GM21528 (cell line): Measurements from ENCODE around the gene RXRG.

Experiments
- ATAC-seq: cut with Tn5 transposase; IDR thresholded peaks from one replicate; pipeline ENCODE4 v1.9.1; 2021; ENCODE audit warnings: mild to moderate bottlenecking, moderate library complexity; ENCODE audit not compliant: unreplicated experiment, low FRiP score

Gene RXRG

DNA sequence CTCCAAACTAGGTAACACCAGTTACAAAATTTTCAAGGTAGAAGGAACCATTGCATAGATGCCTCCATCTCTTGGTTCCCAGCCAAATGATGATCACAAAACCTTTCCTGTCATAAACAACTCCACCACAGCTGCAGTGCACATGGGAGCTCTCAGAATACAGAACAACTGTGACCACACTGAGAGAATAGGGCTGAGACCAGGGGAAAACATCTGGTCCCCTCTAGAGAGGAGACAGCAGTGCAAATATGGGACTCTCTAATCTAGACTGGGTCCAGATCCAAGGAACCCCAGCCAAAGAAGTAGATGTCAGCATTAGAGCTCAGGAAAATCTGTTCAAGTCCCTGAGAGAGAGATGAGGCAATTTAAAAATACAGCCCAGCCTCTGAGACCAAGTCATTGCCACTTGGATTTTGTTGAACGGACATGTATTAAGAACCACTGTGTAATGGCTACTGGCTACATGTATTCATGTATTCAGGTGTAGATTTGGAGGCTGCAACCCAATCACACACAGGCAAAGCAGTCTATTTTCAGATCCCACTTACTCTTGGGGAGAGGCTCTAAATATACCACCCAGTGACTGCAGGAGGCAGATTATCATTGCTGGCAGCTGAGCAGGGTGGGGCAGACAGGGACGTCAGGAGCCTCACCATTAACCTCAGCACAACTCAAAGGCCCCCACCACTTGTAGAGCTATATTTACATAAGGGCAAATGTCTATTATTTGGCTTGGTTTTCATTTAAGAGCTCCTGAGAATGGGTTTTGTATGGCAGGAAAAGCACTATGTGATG is 7.6 kb upstream of the RXRG start:
- no peak for ATAC-seq

DNA sequence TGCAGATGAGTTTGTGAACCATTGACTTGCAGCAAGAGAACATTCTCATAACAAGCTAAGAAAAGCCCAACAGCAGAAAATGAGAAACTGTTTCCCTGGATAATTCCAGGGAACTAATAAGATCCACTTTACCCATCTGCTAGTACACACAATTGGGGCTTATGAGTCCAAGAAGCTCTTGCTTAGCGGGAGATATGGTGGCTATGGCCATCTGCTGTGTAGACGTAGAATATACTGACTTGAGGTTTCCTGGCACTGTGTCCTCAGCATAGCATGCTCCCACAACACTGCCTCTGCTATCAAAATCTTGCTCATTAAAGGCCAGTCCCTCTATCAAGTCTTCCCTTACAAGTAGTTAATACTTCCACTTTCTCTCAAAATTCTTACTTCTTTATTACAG is 6.8 kb upstream of the RXRG start:
- ATAC-seq: no peak

DNA sequence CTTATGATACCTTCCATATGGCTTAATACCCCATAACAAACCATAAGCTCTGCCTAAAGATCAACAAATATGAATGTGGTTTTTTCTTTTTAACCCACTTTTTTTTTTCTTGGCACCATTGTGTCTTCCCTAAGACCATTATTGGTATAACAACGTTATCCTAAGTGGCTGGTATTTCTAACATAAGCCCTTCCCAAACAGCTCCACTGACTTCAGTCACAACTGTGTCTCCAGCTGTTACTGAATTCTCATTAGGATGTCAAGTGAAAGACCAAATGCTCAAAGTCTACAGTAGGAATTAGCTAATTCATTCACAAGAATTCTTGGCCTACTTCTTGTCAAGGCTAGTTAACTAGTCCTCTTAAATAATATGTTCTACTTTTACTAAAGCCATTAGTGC is 4.2 kb upstream of the RXRG start:
- ATAC-seq: no peak

DNA sequence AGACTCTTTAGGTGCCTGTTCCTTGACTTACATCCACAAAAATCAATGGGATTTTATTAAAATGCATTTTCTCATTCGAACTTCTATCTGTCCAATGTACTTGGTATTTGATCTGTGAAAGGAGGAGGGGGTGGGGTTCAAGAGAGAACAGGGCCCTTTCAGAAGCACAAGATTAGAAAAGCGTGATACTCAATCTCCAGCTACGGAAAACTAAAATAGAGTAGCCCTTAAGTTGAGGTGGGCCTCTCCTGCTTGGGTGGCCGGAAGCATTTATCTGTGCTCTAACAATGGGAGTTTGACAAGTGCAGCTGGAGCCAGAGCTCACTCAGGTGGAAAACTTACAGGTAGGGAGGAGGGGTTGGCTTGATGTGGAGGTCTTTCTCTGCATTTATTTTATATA is 462 bp upstream of the RXRG start:
- no peak for ATAC-seq

DNA sequence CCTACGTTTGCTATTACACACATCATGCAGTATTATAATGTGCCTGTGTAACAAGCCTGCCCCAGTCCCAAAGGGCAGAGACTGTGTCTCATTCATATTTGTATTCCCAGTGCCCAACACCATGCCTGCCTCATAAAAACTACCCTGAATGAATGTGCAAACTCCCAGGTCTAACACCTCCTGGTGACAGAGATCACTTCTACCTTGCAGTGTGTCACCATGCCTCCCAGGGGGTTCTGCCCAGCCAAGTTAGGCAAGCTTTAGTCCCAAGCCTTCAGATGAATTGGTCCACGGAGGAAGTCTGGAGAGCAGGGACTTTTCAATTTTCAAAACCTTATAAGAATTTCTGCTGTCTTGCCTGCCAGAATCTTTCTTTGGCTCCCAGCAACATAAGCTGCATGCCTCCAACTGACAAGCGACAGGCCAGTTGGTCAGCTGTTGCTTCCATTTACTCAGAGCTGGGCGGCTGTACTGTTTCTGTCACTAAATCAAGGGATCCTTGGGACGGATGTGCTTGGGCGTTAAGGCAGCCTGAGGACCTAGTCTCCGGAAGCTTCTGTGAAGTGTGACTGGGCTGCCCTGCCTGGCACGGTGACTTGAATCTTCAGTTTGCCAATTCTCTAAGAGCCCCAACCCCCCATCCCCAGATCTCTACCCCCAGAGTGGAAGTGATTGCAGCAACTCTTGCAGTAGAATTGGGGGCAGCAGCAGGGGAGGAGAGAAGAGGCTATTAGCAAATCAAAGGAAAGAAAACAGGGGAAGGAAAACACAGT is 1.2 kb downstream of the RXRG start:
- ATAC-seq: no peak

DNA sequence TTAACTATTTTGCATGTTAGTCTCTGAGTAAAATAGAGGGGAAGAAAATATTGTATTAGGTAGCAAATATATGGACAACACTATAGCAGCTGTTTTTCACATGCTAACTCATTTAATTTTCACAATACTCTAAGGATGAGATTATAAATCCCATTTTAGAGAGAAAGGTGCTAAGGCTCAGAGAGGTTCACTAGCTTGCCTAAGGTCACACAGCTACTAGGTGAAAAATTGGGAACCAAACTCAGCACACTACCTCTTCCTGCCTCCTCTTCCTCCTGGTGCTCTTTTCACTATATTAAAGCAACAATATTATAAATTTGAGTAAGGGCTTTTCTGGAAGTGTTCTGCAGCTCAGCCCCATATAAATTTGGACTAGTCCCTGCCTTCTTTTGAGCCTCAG is 2.3 kb downstream of the RXRG start:
- ATAC-seq: no peak

DNA sequence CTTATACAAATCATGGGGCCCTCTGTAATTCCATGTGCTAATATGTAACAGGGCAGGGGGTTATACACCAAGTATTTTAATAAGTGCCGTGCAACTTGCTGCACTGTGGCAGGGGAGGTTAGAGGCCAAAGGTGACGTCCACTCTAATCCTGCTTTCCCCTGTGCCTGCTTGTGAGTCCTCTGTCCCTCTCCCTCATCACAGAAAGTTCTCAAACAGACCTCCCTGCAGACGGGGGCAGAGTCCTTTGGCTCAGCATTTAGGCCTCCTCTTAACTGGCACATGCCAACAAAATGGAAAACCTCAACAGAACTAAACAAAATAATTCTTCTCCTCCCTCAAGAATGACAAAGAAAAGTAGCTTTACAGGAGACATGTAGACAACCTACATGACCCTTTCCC is 2.9 kb downstream of the RXRG start:
- no peak for ATAC-seq

DNA sequence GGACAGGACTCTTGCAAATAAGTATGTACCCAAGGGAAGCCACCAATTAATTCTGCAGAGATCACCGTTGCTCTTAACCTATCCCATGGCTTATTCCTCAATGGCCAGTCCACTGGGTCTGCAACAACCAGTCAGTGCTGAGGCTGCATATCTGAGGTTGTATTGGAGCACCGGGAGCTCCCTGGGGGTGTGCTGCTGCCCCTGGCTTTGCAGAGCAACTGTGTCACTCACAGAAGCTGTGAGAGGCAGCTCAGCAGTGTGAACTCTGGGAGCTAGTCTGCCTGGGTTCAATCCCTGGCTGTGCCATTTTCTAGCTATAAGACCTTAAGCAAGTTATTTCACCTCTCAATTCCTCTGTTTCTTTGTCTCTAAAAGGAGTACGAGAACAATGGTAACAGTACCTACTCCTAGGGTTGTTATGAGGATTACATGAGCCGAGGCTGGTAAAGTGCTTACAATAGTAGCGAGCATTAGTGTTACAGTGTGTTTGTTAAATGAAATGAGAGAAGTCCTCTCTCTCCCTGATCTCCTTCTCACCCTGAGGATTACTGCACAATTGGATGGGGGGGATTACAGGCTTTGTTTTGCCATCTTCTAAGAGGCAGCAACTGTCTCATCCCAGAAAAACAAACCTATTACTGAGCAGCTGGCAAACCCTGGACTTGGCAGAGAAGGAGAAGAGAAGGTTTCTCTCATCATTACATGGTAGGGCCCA is 3.6 kb downstream of the RXRG start:
- no peak for ATAC-seq

DNA sequence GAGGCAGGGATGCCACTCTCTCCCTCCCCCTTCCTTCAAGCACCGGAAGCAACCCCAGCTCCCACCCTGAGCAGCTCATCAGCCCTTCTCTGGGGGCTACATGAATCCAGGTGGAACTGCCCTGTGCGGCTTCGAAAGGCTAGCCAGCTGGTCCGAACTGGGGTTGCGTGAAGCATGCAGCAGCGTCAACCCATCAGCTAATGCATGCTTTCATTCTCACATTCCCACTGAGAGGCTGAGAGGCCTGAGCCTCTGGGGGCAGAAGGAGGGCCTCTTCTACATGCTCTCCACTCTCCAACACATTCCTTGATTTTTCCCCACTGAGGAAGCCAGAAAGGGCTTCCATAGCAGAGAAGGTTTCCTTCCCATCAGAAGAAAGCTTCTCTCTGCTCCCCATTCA is 5.6 kb downstream of the RXRG start:
- ATAC-seq: no peak

DNA sequence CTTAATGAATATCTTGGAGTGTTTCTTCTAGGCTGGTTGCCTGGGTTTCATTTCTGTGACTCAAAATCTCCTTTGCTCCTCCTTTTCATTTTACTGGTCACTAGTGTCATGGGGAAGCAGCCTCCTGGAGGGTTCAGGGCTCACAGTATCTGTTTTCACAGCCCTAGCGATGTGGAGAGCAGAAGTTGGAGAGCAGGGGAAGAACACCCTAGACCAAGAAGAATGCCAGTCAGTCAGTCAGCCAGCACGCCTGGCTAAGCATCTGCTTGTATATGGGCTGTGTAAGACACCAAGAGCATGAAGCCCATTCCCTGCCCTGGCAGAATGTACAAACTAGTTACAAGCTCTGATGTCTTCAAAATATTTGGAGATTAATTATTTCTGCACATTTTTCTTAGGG is 7.9 kb downstream of the RXRG start:
- no peak for ATAC-seq

DNA sequence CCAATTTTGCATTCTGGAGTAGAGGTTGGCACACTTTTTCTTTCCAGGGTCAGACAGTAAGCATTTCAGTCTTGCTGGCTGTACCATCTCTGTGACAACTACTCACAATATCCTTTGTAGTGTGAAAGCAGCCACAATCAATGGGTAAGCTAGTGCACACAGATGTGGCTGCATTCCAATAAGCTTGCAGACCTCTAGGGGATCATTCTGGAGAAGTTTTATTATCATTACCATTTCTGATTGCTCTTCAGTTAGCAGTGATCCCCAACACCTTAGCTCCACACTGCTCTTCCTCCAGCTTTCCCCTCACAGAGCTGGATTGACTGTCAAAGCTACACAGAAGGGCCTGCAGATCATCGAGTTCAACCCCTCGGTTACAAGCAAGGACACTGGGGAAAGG is 9.1 kb downstream of the RXRG start:
- ATAC-seq: no peak

DNA sequence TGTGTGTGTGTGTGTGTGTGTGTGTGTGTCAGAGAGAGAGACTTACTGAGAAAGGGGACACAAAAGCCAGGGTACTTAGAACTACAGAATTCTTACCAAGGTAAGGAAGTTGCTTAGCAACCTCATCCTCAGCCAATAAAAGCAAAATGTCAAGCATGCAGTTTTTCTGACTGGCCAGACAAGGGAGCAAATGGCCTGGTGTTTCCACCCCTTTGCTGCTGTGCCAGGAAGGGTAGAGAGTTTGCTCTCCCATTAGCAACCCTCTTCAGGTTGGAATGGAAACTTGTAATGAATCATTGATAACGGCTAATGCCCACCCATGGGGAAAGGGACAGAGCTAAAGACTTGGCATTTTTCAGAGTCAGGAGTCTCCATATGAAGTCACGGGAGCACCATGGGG is 10.6 kb downstream of the RXRG start:
- ATAC-seq: no peak

DNA sequence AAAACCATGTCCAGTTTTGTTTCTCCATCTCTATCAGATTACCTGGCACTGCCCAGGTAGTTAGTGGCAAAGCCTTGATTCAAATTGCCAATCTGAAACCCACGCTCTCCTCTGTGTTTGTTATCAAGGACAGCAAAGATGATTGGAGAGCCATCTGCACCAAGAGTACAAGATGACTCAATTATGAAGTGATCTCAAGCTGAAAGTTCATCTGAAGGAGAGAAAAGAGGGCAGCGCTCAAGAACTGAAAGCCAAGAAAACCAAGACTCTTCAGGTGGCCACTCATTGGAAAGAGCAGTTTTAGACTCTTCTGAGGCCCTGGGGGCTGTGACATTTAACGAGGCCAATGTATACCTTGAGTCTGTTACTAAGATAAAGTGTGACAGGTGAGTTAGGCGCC is 13.8 kb downstream of the RXRG start:
- ATAC-seq: no peak

DNA sequence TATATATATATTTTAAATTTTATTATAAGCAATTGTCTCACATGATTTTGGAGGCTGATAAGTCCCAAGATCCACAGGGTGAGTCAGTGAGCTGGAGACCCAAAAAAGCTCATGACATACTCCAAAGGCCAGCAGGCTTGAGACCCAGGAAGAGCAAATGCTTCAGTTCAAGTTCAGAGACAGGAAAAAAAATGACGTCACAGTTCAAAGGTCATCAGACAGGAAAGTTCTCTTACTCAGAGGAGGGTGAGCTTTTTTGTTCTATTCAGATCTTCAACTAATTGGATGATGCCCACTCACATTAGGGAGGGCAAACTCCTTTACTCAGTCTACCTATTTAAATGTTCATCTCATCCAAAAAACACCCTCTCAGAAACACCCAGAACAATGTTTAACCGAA is 18.2 kb downstream of the RXRG start:
- ATAC-seq: no peak

DNA sequence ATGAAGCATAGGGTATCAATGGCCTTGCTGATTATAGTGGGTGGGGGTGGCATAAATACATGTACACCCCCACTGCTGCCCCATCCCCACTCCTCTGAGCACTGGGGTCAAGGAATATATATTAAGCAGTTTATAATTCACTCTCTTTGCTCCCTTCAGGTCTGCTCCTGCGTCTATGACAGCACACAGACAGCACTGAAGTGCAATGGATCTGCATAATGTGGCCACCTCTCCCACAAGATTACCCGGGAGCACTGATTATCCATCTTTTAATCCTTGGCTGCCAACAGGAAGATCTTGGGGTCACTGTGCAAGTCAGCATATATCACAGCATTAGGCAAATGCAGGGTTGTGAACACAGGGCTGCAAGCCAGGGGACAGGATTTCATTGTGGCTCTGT is 19.3 kb downstream of the RXRG start:
- no peak for ATAC-seq

DNA sequence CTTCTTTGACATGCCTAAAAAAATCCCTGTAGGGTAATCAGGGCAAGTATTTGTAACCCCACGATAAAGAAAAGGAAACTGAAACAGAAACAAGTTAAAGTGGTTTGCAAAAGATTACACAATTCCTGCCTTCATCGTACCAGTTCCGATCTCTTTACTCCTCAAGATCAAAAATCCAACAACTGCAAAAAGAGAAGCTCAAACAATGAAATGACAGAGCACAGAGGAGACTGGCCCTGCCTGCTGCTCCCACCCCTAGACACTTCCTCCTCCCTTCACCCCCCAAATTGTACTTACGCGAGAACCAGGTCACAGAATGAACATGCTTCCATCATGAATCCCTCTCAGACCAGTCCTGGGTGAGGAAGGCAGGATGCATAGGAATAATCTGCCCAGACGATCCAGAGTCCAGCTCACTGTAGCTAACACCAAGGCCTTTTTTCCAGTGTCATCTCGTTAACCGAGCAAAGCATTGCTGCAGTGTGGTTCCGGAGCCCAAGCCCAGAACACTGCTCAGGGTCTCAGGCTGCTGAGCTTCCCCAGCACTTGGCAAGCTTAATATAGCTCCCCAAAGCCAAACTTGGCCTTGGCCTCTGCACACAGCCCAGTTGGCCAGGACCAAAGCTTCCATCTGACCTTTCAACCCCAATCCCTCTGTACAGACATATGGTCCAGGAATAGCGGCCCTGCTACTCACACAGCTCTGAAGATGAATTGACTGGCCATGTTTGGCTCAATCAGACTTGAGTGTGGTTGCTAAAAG is 20.3 kb downstream of the RXRG start:
- ATAC-seq: no peak

DNA sequence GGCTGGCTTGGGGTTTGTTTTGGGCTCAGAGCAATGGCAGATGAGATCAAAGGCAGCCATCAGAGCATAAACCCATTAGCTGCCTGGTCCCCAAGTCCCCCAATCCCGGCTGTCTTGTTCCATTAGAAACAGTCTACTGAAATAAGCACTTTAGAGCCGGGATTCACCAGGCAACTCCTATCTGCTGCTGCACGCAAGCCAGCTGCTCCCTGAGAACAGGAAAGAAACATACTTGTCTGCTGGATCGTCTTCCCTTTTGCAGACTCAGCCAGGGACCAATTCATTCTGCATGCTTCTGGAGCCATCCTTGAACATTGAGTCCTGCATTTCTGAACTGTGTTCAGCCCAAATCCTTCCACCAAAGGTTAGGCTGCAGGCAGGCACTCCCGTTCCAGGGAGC is 21.8 kb downstream of the RXRG start:
- no peak for ATAC-seq

DNA sequence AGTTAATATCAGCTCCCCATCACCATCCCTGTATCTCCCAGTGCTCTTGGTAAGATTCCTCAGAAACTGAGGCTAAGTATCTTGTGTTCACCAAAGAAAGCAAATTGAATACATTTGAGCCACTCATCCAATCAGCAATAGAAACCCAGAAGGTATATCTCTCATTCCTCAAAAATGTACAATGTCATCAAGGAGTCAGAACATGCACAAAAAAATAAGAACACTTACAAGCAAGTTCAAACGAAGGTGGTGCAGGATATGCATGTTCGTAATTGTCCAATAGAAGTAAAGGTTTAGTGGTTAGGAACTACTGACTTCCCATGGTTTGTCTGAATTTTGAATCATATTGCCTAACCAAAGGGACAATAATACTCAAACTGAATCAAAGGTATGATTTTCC is 24.3 kb downstream of the RXRG start:
- ATAC-seq: no peak

DNA sequence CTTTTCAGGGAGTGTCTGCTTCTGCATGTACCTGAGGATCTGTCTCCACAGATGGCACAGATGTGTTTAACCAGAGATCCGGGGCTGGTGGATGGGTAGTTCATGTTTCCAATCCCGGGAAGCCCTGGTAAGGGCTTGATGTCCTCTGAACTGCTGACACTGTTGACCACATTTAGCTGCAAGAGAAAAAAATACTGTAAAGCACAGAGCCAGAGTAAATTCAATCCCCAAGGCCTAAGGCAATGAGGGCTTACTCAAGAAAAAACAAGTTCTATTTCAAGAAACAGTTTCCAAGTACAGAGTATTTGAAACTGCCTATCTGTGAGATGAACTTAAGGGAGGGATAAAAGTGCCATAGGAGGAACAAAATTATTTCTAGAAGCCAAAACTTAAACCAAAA is 25.1 kb downstream of the RXRG start:
- no peak for ATAC-seq

DNA sequence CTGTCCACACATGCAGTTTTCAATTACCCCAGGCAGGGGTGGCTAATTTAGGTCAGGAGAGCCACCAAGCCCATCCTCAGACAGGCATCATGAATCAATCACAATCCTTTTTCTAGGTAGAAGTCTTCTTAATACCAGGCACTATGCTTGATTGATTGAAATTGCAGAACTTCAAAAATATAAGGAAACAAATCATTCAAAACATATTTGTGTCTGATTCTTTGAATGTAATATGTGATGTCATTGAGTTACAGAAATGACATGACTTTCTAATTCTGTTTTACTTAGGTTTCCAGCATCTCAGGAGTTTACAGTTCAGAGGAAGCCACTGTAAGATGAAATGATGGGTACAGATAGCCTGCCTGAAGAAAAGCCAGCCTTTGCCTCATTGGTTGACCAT is 26.7 kb downstream of the RXRG start:
- ATAC-seq: no peak

DNA sequence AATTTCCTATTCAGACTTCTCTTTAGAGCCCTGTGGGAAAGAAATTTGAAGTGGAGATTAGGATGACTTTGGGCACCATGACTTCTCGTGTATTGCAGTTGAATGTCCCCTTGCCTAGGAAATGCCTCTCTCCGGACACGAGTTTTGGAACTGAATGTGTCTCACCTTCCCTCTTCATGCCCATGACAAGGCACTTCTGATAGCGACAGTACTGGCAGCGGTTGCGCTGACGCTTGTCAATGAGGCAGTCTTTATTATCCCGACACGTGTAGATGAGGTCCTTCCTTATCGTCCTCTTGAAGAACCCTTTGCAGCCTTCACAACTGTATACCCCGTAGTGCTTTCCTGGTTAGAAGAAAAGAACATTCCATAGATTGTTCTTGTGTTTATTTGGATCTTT is 28.1 kb downstream of the RXRG start:
- no peak for ATAC-seq
